Measurements from ENCODE around the gene DCPS.
"Not testable (repeated sequence)": the region's sequence is repeated elsewhere in the genome, so short reads cannot be mapped to it uniquely, and the experiment has no call there.

DCPS gene

DNA sequence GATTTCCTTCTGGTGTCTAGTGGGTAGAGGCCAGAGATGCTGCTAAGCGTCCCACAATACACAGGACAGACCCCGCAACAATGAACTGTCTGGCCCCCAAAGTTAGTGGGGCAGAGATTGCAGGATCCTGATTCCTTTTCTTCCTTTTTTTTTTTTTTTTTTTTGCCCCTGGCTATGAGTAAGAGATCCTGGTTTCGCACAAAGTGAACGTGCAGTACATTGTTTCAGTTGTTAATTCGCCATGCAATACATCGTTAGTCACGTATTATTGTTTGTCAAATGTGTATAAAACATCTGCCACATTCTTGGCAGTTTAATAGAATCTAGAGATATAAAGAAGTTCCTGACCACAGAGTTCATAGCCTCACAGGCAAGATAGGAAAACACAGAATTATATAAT lies 71.9 kb downstream of the DCPS start:
- TF ChIP-seq, protein P1, sequence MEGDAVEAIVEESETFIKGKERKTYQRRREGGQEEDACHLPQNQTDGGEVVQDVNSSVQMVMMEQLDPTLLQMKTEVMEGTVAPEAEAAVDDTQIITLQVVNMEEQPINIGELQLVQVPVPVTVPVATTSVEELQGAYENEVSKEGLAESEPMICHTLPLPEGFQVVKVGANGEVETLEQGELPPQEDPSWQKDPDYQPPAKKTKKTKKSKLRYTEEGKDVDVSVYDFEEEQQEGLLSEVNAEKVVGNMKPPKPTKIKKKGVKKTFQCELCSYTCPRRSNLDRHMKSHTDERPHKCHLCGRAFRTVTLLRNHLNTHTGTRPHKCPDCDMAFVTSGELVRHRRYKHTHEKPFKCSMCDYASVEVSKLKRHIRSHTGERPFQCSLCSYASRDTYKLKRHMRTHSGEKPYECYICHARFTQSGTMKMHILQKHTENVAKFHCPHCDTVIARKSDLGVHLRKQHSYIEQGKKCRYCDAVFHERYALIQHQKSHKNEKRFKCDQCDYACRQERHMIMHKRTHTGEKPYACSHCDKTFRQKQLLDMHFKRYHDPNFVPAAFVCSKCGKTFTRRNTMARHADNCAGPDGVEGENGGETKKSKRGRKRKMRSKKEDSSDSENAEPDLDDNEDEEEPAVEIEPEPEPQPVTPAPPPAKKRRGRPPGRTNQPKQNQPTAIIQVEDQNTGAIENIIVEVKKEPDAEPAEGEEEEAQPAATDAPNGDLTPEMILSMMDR (IDR thresholded peaks at IDR 0.05; ENCODE audit: low read depth, low read length) = no peak
- no peak for DNase-seq (ENCODE audit: extremely low read depth, low read depth)

DNA sequence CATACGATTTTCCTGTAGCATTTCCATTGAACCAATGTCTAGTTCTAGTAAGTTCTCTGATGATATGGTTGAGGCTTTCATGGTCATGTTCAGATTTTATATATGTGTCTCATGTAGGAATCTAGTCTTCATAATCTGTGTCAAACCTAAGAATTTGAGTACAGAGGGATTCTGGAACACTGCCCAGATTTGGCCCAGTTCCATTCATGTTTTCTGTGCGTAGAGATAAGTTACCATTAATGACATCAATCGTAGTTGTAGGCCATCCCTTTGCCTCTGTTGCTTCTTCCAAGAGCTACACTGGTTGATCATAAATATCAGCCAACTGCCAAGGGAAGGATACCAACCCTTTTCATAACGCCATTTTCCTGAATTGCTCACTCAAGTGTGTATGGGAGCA lies 74.9 kb downstream of the DCPS start:
- TF ChIP-seq, protein P1 (IDR thresholded peaks at IDR 0.05; ENCODE audit: low read depth, low read length) = no peak
- no peak for DNase-seq (ENCODE audit: extremely low read depth, low read depth)

DNA sequence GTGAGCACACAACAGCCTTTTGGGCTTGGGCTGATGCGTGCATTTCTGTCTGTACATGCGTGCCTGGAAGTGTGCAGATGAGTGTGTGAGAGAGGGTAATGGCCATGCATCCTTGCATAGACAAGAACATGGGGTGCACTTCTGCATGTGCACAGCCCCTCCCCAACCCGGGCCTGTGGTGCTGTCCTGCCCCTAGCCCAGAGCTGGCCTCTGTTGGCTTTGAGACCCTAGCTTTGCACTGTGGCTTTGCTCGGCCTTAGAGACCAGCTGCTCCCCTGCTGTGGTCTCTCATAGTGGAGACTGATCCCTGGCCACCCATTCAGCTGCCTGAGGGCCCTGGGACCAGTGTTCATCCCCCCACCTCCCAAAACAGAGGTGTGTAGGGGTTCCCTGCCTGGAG lies 77.0 kb downstream of the DCPS start:
- TF ChIP-seq, protein P1 (IDR thresholded peaks at IDR 0.05; ENCODE audit: low read depth, low read length) = no peak
- DNase-seq (ENCODE audit: extremely low read depth, low read depth) = no peak

DNA sequence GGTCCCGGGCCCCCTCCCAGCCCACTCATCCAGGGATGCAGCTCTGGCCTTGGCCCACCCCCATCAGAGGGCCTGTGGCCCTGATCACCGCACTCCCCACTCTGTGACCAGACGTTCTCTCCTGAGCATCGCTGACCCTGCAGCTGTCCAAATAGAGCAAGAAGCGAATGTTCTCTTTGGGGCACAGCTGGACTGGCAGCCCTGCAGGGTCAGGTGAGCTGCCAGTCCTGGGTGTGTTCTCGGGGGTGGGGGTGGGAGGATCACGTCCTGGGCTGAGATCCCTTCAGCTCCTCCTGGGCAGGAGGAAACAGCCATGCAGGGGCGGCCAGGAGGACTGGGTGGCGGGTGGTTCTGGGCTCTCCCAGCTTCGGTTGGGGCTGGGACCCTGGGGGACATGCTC lies 78.1 kb downstream of the DCPS start:
- not testable (repeated sequence) for DNase-seq (ENCODE audit: extremely low read depth, low read depth)

DNA sequence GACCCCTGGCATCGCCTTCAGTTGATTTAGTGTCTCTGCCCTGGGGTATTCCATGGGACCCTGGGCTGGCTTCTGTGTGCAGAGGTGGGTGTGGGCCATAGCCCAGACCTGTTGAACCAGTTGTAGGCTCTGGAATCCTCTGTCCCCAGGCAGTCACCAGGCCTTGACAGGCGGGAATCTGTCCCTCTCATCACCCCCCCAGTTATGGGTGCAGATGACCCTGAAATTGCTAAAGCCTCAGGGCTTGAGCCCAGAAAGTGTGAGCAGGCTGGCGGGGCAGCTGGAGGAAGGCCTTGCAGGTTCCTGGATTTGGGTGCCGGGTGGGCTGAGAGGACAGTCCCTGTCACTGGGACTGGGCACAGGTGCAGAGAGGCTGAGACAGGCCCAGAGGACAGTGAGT lies 78.8 kb downstream of the DCPS start:
- DNase-seq (ENCODE audit: extremely low read depth, low read depth) = not testable (repeated sequence)

DNA sequence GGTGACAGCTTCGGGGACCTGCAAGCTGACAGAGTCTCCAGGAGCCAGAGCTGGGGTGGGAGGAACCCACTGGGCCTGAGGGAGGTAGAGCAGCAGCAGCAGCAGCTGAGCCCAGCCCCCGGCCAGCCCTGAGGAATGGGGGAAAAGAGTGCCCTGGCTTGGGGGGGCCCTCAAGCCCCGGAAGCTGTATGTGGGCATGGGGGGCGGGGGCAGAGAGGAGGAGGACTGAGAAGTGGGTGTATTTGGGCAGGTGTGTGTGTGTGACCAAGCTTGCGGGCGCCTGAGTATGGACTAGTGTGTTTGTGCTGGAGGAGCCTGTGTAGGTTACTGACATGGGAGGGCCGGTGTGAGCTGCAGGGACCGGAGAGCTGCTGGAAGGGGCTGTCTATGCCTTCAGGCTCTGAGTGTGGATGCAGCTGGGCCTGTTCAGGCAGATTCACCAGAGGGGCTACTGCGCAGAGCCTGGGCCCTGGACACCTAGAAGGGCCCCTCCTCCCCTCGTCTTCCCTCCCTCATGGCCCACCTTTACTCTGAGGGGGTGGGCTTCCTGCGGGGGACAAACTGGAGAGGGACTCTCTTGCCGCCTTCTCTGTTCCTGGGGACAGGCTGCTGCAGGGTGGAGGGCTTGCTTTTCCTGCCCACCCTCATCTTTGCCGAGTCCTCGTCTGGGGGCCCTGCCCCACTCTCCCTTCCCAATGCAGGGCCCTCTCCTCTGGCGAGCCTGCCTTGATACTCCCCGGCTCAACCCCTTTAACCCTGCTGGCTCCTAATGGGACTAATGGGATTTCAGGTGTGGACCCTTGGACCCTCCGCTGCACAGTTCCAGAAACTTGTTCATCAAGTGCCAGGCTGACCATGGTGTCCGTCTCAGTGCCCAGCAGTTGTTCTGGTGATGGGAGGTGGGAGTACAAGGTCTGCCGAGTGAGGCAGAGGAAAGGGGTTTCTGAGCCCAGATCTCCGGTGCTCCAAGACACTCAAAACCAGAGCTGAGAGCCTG lies 79.8 kb downstream of the DCPS start:
- TF ChIP-seq, protein P1 (IDR thresholded peaks at IDR 0.05; ENCODE audit: low read depth, low read length) = no peak
- DNase-seq (ENCODE audit: extremely low read depth, low read depth) = no peak

- DNase-seq (ENCODE audit: extremely low read depth, low read depth) = no peak
- TF ChIP-seq, protein P1 (IDR thresholded peaks at IDR 0.05; ENCODE audit: low read depth, low read length) = no peak
Measured at GRCh38 chr11:126384449-126385070, 80.7 kb downstream of the DCPS start.

DNA sequence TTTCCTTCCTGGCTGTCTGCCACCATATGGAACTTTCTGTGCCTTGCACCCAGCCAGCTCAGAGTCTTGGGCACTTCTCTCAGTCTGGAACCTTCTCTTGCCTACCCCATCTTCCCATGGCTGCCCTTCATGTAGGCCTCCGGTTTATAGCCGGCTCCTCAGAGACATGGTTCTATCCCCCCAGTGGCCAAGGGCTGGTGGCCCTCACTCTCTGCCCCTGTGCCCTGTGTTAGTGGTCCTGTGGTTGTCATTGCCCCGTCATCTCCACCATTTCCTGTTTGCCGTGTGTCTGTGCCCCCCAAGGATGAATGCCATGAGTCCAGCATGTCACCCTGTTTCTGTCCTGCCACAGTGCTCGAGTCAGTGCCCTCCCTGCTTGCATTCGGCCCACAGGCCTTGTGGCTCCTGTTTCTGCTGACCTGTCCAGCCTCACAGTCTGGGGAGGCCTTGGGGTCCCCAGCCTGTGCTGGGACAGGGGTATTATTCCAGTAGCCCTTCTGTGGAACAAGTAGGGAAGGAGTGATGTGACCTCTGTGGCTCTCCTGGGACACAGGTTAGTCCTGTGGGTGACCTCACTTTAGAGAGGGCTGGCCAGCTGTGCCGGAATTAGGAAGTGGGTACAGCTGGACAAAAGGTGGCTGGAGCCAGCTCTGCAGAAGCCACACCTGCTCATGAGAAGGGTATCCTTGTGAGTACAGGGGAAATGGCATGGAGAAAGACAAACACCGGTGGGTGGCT lies 82.3 kb downstream of the DCPS start:
- TF ChIP-seq, protein P1 (IDR thresholded peaks at IDR 0.05; ENCODE audit: low read depth, low read length) = no peak
- DNase-seq (ENCODE audit: extremely low read depth, low read depth) = no peak

- DNase-seq (ENCODE audit: extremely low read depth, low read depth) = not testable (repeated sequence)
Measured at GRCh38 chr11:126386729-126387071, 82.8 kb downstream of the DCPS start.

Measured in AG09319 (cell line).